Liver (tissue), 3 donors: Measurements from ENCODE around the gene MGAT5.

Source experiments
- ATF3 ChIP-seq: IDR thresholded peaks from 2 replicates; pipeline ENCODE4 v1.6.1; 2016; ENCODE audit warnings: antibody characterized with exemption
- CTCF ChIP-seq: fragments of 150-350 bp; IDR thresholded peaks from 2 replicates; pipeline ENCODE4 v1.5.1; 2017; ENCODE audit warnings: improper control_type of control experiment, low read depth, low read length; ENCODE audit not compliant: missing input control
- HNF4A ChIP-seq, 2 donors: conservative IDR thresholded peaks; 2 replicates each; pipeline ENCODE4 v1.6.1; 2016; ENCODE audit warnings: antibody characterized with exemption in 2 of 2, mild to moderate bottlenecking in 2 of 2
- RAD21 ChIP-seq, 2 donors: IDR thresholded peaks; 2 replicates each; pipeline ENCODE4 v1.6.1; 2016; ENCODE audit warnings: antibody characterized with exemption in 2 of 2, mild to moderate bottlenecking in 2 of 2
- RXRA ChIP-seq, 2 donors: IDR thresholded peaks; 2 replicates each; pipeline ENCODE4 v1.6.1; 2017 to 2018; ENCODE audit warnings: antibody characterized with exemption in 2 of 2, mild to moderate bottlenecking in 1 of 2
- YY1 ChIP-seq: IDR thresholded peaks from 2 replicates; pipeline ENCODE4 v1.6.1; 2016; ENCODE audit warnings: antibody characterized with exemption, mild to moderate bottlenecking
- ZBTB33 ChIP-seq: IDR thresholded peaks from 2 replicates; pipeline ENCODE4 v1.6.1; 2016; ENCODE audit warnings: antibody characterized with exemption
- donor health status: healthy.
- donor health status: healthy.

GRCh38 chr2:134256956-134257355, 3.1 kb downstream of the MGAT5 start:
- TF ChIP-seq CTCF (no peak), ZBTB33 (no peak), RXRA (IDR thresholded peaks at IDR 0.05) (no peak), YY1 (no peak), ATF3 (no peak), RAD21 (IDR thresholded peaks at IDR 0.05) (no peak), HNF4A (conservative IDR thresholded peaks at IDR 0.05) (no peak)
